ENCODE measurements around the gene FEZ2.

Gene FEZ2

DNA sequence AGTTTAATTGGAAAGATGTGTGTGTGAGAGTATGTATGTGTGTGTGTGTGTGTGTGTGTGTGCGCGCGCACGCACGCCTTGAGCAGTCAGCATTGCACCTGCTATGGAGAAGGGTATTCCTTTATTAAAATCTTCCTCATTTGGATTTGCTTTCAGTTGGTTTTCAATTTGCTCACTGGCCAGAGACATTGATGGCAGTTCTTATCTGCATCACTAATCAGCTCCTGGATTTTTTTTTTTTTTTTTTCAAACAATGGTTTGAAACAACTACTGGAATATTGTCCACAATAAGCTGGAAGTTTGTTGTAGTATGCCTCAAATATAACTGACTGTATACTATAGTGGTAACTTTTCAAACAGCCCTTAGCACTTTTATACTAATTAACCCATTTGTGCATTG, 48.0 kb downstream of the FEZ2 start:
- Histone ChIP-seq H3K4me3 (ENCODE audit: insufficient read depth, low read depth, low read length, poor library complexity, severe bottlenecking) (no peak overlapping the region), H3K9me3 (ENCODE audit: control insufficient read depth, low read length) (no peaks in the 10 kb centered on the region), H3K27ac (ENCODE audit: insufficient read depth, low read length, poor library complexity, severe bottlenecking) (no peak overlapping the region), H3K4me1 (ENCODE audit: control insufficient read depth, insufficient read depth, low read length, poor library complexity, severe bottlenecking) (no peaks in the 10 kb centered on the region), H3K27me3 (replicated peaks; ENCODE audit: control insufficient read depth, insufficient read depth, low read length, poor library complexity, severe bottlenecking) (no peaks in the 10 kb centered on the region), H3K36me3 (ENCODE audit: control insufficient read depth, insufficient read depth, low read length) (peaks cover 18% of the 10 kb centered on the region)
- no peak for DNase-seq

DNA sequence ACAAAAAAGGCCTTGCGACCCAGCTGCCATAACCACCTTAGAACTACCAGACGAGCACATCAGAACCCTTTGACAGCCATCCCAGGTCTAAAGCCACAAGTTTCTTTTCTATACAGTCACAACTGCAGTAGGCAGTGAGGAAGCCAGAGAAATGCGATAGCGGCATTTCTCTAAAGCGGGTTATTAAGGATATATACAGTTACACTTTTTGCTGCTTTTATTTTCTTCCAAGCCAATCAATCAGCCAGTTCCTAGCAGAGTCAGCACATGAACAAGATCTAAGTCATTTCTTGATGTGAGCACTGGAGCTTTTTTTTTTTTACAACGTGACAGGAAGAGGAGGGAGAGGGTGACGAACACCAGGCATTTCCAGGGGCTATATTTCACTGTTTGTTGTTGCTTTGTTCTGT, 48.8 kb downstream of the FEZ2 start:
- H3K4me1 ChIP-seq (ENCODE audit: control insufficient read depth, insufficient read depth, low read length, poor library complexity, severe bottlenecking), result no peaks in the 10 kb centered on the region
- H3K36me3 ChIP-seq (ENCODE audit: control insufficient read depth, insufficient read depth, low read length), result peaks cover 13% of the 10 kb centered on the region
- H3K27ac ChIP-seq (ENCODE audit: insufficient read depth, low read length, poor library complexity, severe bottlenecking), result no peak overlapping the region
- H3K9me3 ChIP-seq (ENCODE audit: control insufficient read depth, low read length), result no peaks in the 10 kb centered on the region
- H3K27me3 ChIP-seq (replicated peaks; ENCODE audit: control insufficient read depth, insufficient read depth, low read length, poor library complexity, severe bottlenecking), result no peaks in the 10 kb centered on the region
- no peak for DNase-seq
- no peak overlapping the region for H3K4me3 ChIP-seq (ENCODE audit: insufficient read depth, low read depth, low read length, poor library complexity, severe bottlenecking)

DNA sequence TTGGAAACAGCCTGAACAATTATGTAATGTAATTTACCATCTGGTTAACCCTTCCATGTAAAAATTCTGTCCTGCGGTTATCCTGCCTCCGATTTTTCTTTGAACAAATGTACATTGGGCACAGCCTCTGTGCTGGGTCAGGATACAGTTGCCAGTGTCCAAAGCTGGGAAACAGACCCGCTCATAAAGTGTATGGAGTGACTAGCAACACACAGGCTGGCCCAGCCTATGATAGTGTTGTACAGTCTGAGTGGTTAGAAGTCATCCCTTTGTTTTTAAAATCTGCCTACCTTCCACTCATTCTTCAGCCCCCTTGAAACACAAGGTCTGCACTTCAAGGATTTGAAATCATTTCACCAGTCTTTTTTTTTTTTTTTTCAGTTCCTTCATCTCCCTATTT, 50.1 kb downstream of the FEZ2 start:
- Histone ChIP-seq H3K4me3 (ENCODE audit: insufficient read depth, low read depth, low read length, poor library complexity, severe bottlenecking) (no peak overlapping the region), H3K36me3 (ENCODE audit: control insufficient read depth, insufficient read depth, low read length) (peaks cover 10% of the 10 kb centered on the region), H3K27ac (ENCODE audit: insufficient read depth, low read length, poor library complexity, severe bottlenecking) (no peak overlapping the region), H3K27me3 (replicated peaks; ENCODE audit: control insufficient read depth, insufficient read depth, low read length, poor library complexity, severe bottlenecking) (no peaks in the 10 kb centered on the region), H3K9me3 (ENCODE audit: control insufficient read depth, low read length) (no peaks in the 10 kb centered on the region), H3K4me1 (ENCODE audit: control insufficient read depth, insufficient read depth, low read length, poor library complexity, severe bottlenecking) (no peaks in the 10 kb centered on the region)
- DNase-seq, result no peak

DNA sequence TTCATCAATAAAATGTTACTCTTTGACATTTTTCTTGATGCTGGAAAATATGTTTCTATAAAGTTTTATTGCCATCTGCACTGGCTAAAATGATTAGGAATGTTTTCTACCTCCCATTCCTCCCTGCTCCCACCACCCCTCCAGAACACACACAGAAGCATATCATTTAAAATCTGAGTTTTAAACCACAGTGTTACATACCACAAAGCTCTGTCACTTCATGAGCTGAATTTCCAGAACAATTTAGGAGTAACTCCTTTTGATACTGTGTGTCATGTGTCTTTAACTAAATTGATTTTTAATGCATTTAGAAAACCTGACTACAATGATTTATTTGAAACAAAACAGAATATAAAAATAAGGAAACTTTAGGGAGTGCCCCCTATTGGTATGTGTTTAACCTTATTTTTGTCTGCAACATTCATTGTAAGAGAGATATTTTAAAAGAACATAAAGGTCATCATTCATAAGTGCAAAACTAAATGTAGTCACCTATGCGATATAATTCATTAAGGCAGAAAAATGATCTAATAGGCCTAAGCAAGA, 52.0 kb downstream of the FEZ2 start:
- Histone ChIP-seq H3K27ac (ENCODE audit: insufficient read depth, low read length, poor library complexity, severe bottlenecking) (no peak overlapping the region), H3K9me3 (ENCODE audit: control insufficient read depth, low read length) (no peaks in the 10 kb centered on the region), H3K4me1 (ENCODE audit: control insufficient read depth, insufficient read depth, low read length, poor library complexity, severe bottlenecking) (no peaks in the 10 kb centered on the region), H3K4me3 (ENCODE audit: insufficient read depth, low read depth, low read length, poor library complexity, severe bottlenecking) (no peak overlapping the region), H3K36me3 (ENCODE audit: control insufficient read depth, insufficient read depth, low read length) (peaks cover 3% of the 10 kb centered on the region), H3K27me3 (replicated peaks; ENCODE audit: control insufficient read depth, insufficient read depth, low read length, poor library complexity, severe bottlenecking) (no peaks in the 10 kb centered on the region)
- DNase-seq, result no peak

DNA sequence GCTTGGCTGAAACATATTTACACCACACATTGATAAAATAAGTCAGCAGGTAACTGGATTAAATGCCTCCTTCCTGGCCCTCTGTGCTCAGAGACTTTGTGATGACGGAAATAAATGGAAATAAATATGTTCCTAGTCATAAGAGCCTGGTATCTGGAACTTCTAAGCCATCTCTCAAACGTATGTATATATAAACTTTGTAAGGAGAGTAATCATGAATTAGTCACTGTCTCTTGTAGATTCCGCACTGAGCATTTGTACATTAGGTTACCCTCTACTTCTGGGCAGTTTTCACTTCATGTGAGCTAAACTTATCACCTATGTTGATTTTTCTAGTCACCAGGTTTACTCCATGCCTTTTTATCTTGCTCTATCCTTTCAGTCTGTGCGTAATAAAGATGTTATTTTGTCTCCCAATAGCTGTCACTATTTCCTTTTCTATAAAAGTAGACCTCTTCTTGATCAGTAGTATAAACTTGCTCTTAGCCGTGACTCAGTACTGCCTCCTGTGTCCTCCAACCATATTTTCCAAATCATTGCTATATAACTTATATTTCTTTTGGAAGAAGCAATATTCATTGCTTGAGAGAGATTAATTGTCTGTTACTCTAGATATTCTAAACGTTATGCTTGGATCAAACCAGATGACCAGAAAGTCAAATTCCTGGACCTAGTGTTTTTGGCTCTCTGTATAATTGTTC, 53.2 kb downstream of the FEZ2 start:
- DNase-seq, result no peak
- Histone ChIP-seq H3K36me3 (ENCODE audit: control insufficient read depth, insufficient read depth, low read length) (peaks cover 3% of the 10 kb centered on the region), H3K27ac (ENCODE audit: insufficient read depth, low read length, poor library complexity, severe bottlenecking) (no peak overlapping the region), H3K4me1 (ENCODE audit: control insufficient read depth, insufficient read depth, low read length, poor library complexity, severe bottlenecking) (no peaks in the 10 kb centered on the region), H3K9me3 (ENCODE audit: control insufficient read depth, low read length) (no peaks in the 10 kb centered on the region), H3K4me3 (ENCODE audit: insufficient read depth, low read depth, low read length, poor library complexity, severe bottlenecking) (no peak overlapping the region), H3K27me3 (replicated peaks; ENCODE audit: control insufficient read depth, insufficient read depth, low read length, poor library complexity, severe bottlenecking) (no peaks in the 10 kb centered on the region)

DNA sequence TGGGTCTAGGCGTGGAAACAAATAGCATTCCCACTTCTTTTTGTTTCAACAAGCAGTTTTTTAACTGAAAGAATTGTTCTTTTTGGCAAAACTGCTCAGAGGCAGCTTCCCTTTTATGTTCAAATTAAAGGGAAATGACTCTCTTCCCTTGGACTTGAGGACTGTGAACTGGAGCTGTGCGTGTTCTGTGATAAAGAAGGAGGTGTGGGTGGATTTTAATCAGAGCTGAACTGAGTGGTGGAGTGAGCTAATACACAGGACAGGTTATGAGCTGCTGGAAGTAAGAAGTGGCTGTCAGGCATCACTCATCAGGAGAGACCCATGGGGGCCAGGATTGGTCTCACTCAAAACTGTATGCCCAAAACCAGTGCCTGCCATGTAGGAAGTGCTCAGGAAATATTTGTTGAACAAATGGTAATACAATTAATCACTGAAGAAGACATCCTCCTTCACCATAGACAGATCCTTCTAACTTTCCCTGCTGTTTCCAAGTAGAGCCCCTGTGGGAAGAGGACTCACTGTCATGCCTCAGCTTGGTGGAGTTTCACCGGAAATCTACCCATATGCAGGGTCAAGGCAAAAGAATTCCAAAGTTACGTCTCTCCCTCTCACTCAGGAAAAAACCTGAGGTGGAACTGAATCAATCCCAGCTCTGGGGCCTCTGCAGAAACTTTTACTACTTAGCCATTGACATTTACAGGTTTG, 55.9 kb downstream of the FEZ2 start:
- Histone ChIP-seq H3K4me1 (ENCODE audit: control insufficient read depth, insufficient read depth, low read length, poor library complexity, severe bottlenecking) (no peaks in the 10 kb centered on the region), H3K27ac (ENCODE audit: insufficient read depth, low read length, poor library complexity, severe bottlenecking) (no peak overlapping the region), H3K4me3 (ENCODE audit: insufficient read depth, low read depth, low read length, poor library complexity, severe bottlenecking) (no peak overlapping the region), H3K9me3 (ENCODE audit: control insufficient read depth, low read length) (no peaks in the 10 kb centered on the region), H3K27me3 (replicated peaks; ENCODE audit: control insufficient read depth, insufficient read depth, low read length, poor library complexity, severe bottlenecking) (no peaks in the 10 kb centered on the region), H3K36me3 (ENCODE audit: control insufficient read depth, insufficient read depth, low read length) (no peaks in the 10 kb centered on the region)
- DNase-seq, result no peak

DNA sequence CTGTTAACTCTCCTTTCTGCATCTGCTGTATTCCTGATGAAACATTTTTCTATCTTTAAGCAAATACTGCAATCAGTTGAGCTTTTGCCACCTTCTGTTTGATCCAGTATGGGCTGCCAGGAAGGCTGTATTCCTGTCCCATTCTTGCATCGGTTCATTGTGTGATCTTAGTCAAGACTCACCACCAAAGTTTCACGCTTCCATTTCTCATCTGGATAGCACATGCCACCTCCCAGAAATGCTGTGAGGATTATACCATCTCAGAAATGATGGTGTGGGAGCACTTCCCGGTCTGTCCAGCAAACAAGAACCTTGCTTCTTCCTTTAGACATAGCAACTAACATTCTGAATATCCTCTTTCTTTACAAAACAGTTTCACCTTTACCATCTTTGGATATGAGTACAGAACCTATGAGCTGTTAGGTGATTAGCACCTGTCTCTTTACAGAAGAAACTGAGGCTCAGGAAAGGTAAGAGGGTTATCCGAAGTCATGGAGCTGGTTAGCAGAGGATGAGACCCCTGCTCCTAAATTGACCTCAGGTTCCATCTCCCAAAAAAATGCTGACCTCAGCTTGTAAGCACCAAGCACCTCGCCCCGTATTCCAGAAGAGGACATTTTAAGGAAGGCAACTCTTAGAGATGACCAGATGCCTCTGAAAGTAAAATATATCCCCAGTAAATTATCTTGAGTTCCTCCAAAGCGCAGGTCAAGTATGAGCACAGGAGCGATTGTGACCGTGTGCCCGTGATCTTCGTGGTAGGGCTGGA, 56.8 kb downstream of the FEZ2 start:
- H3K4me1 ChIP-seq (ENCODE audit: control insufficient read depth, insufficient read depth, low read length, poor library complexity, severe bottlenecking), result no peaks in the 10 kb centered on the region
- H3K27ac ChIP-seq (ENCODE audit: insufficient read depth, low read length, poor library complexity, severe bottlenecking), result no peak overlapping the region
- no peaks in the 10 kb centered on the region for H3K27me3 ChIP-seq (replicated peaks; ENCODE audit: control insufficient read depth, insufficient read depth, low read length, poor library complexity, severe bottlenecking)
- DNase-seq, result no peak
- no peaks in the 10 kb centered on the region for H3K36me3 ChIP-seq (ENCODE audit: control insufficient read depth, insufficient read depth, low read length)
- no peaks in the 10 kb centered on the region for H3K9me3 ChIP-seq (ENCODE audit: control insufficient read depth, low read length)
- H3K4me3 ChIP-seq (ENCODE audit: insufficient read depth, low read depth, low read length, poor library complexity, severe bottlenecking), result no peak overlapping the region

DNA sequence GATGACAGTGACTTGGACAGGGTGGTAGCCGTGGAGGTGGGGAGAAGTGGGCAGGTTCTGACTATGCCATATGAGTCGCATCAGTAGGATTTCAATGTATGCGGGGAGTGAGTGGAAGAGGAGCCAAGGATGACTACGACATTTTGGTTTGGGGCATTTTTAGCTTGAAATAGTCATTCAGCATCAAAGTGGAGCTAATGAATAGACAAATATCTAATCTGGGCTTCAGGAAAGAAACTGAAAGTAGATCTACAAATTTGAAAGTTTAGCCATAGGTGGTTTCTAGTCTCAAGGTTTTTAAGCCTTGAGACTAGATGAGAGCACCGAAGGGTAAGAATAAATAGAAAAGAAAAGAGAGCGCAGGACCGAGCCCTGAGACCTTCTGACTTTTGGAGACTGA, 58.3 kb downstream of the FEZ2 start:
- Histone ChIP-seq H3K27ac (ENCODE audit: insufficient read depth, low read length, poor library complexity, severe bottlenecking) (no peak overlapping the region), H3K9me3 (ENCODE audit: control insufficient read depth, low read length) (no peaks in the 10 kb centered on the region), H3K4me1 (ENCODE audit: control insufficient read depth, insufficient read depth, low read length, poor library complexity, severe bottlenecking) (no peaks in the 10 kb centered on the region), H3K27me3 (replicated peaks; ENCODE audit: control insufficient read depth, insufficient read depth, low read length, poor library complexity, severe bottlenecking) (no peaks in the 10 kb centered on the region), H3K4me3 (ENCODE audit: insufficient read depth, low read depth, low read length, poor library complexity, severe bottlenecking) (no peak overlapping the region), H3K36me3 (ENCODE audit: control insufficient read depth, insufficient read depth, low read length) (no peaks in the 10 kb centered on the region)
- no peak for DNase-seq

DNA sequence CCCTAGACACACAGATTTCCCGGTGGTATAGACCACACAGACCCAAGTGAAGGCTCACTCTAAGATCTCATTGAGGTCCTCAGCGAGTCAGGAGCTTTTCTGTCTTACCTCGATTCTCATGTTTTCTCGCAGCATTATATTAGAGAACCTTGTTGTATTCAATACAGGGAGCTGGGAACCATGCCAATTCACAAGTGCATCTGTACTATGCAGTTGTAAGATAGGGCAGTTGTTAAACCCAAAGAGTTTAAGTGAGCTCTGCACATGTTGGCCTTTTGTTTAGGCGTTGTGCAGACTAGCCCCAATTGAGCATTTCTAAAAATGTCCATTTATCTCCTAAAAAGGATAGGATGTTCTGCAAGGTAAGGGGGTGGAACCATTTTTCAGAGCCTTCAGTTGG, 59.6 kb downstream of the FEZ2 start:
- H3K36me3 ChIP-seq (ENCODE audit: control insufficient read depth, insufficient read depth, low read length), result no peaks in the 10 kb centered on the region
- no peaks in the 10 kb centered on the region for H3K9me3 ChIP-seq (ENCODE audit: control insufficient read depth, low read length)
- no peak for DNase-seq
- no peak overlapping the region for H3K4me3 ChIP-seq (ENCODE audit: insufficient read depth, low read depth, low read length, poor library complexity, severe bottlenecking)
- no peaks in the 10 kb centered on the region for H3K27me3 ChIP-seq (replicated peaks; ENCODE audit: control insufficient read depth, insufficient read depth, low read length, poor library complexity, severe bottlenecking)
- no peak overlapping the region for H3K27ac ChIP-seq (ENCODE audit: insufficient read depth, low read length, poor library complexity, severe bottlenecking)
- H3K4me1 ChIP-seq (ENCODE audit: control insufficient read depth, insufficient read depth, low read length, poor library complexity, severe bottlenecking), result no peaks in the 10 kb centered on the region

DNA sequence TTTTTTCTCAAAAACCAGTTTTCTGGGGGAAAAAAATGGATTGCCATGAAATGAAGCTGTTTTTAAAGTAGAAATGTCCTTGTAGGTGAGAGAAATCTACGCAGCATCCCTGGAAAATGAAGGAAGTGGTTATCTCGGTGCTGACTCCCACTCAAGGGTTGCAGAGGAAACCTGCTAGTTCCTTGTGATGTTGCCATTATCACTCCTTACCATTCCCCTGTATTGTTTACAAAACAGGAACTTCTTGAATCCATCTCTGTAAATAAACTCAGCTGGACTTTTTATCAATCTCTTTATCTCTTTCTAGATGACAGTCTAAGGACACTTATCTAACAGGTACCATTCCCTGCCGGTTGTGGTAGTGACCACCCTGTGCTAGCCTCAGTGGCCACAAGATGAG, 61.2 kb downstream of the FEZ2 start:
- Histone ChIP-seq H3K4me3 (ENCODE audit: insufficient read depth, low read depth, low read length, poor library complexity, severe bottlenecking) (no peak overlapping the region), H3K9me3 (ENCODE audit: control insufficient read depth, low read length) (no peaks in the 10 kb centered on the region), H3K4me1 (ENCODE audit: control insufficient read depth, insufficient read depth, low read length, poor library complexity, severe bottlenecking) (no peaks in the 10 kb centered on the region), H3K27me3 (replicated peaks; ENCODE audit: control insufficient read depth, insufficient read depth, low read length, poor library complexity, severe bottlenecking) (no peaks in the 10 kb centered on the region), H3K36me3 (ENCODE audit: control insufficient read depth, insufficient read depth, low read length) (no peaks in the 10 kb centered on the region), H3K27ac (ENCODE audit: insufficient read depth, low read length, poor library complexity, severe bottlenecking) (no peak overlapping the region)
- no peak for DNase-seq
